ENCODE results near the gene C1QL4. TPM values are rescaled to one million over a fixed set of nuclear protein-coding genes. Genes with fewer than 3 reads are reported as not detected.

Gene C1QL4
- total and polyA plus RNA-seq, 9 of the 15 experiments (the other 6 are each of a cell fraction or from before 2014, with no cell fraction given), result 0.08 to 2.1 (median 0.31) TPM

DNA sequence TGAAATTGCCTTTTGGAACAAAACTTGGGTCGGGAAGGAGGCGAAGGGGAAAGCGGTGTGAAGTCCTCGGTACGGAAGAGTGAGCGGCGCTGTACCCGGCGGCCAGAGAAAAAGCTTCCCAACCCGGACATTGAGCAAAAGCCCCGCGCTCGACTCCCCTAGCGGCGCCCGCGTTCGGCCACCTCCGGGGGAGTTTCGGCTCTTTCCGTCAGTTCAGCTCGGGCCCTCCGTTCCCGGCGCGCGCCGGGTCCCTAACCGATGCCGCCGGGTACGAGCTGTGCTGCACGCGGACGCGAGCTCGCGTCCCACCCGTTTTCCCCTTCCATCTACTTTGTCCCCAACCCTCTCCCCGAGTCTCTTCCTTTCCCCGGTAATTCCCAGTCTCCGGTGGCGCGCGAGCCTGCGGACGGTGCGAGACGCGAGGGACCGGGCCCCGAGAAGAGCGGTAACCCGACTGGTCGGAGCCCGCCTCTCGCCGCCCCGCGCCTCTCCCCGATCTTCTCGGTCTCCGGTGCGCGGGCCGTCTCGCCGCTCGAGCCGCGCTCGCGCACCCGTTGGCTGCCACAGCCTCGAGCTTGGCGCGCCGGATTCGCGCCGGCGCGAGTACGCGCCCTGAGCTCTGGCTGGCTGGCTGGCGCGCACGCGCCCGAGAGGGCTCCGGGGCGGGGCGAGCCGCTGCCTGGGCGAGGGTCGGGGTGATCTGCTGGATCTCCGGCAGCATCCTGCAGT lies 29.8 kb upstream of the C1QL4 start (continued):
- TF ChIP-seq, protein P1, sequence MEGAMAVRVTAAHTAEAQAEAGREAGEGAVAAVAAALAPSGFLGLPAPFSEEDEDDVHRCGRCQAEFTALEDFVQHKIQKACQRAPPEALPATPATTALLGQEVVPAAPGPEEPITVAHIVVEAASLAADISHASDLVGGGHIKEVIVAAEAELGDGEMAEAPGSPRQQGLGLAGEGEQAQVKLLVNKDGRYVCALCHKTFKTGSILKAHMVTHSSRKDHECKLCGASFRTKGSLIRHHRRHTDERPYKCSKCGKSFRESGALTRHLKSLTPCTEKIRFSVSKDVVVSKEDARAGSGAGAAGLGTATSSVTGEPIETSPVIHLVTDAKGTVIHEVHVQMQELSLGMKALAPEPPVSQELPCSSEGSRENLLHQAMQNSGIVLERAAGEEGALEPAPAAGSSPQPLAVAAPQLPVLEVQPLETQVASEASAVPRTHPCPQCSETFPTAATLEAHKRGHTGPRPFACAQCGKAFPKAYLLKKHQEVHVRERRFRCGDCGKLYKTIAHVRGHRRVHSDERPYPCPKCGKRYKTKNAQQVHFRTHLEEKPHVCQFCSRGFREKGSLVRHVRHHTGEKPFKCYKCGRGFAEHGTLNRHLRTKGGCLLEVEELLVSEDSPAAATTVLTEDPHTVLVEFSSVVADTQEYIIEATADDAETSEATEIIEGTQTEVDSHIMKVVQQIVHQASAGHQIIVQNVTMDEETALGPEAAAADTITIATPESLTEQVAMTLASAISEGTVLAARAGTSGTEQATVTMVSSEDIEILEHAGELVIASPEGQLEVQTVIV (CRISPR knock-in tag; IDR thresholded peaks at IDR 0.05; ENCODE audit: borderline replicate concordance), result no peak
- TF ChIP-seq MIER1 (IDR thresholded peaks at IDR 0.05; ENCODE audit: low read depth), result no peak
- TF ChIP-seq STAT5B (CRISPR knock-in tag; IDR thresholded peaks at IDR 0.05), result no peak
- TF ChIP-seq PCBP1 (IDR thresholded peaks at IDR 0.05; ENCODE audit: low read depth, low read length, poor library complexity, severe bottlenecking), result no peak
- peak; percentile 33; the same call in 1 of the 2 replicates for TF ChIP-seq SOX6 (IDR thresholded peaks at IDR 0.05)
- no peak for TF ChIP-seq ZNF274 (IDR thresholded peaks at IDR 0.05; ENCODE audit: borderline replicate concordance, low read depth, low read length)
- TF ChIP-seq ZNF561 (CRISPR knock-in tag; conservative IDR thresholded peaks at IDR 0.05), result no peak
- peak; percentile 84 for TF ChIP-seq POLR2B (IDR thresholded peaks at IDR 0.05; ENCODE audit: low read depth, partially characterized antibody)
- TF ChIP-seq ZNF175 (CRISPR knock-in tag; IDR thresholded peaks at IDR 0.05; ENCODE audit: low read depth), result peak; percentile 82; the same call in 1 of the 2 replicates
- TF ChIP-seq, protein P2, sequence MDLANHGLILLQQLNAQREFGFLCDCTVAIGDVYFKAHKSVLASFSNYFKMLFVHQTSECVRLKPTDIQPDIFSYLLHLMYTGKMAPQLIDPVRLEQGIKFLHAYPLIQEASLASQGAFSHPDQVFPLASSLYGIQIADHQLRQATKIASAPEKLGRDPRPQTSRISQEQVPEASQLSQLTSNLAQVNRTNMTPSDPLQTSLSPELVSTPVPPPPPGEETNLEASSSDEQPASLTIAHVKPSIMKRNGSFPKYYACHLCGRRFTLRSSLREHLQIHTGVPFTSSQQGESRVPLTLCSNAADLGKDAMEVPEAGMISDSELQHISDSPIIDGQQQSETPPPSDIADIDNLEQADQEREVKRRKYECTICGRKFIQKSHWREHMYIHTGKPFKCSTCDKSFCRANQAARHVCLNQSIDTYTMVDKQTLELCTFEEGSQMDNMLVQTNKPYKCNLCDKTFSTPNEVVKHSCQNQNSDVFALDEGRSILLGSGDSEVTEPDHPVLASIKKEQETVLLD (IDR thresholded peaks at IDR 0.05), result no peak
- TF ChIP-seq, protein P3, sequence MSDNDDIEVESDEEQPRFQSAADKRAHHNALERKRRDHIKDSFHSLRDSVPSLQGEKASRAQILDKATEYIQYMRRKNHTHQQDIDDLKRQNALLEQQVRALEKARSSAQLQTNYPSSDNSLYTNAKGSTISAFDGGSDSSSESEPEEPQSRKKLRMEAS (CRISPR knock-in tag; IDR thresholded peaks at IDR 0.05), result peak; percentile 67
- no peak for TF ChIP-seq TAF7 (tag; IDR thresholded peaks at IDR 0.05)
- no peak for TF ChIP-seq ATF6 (CRISPR knock-in tag; IDR thresholded peaks at IDR 0.05)
- TF ChIP-seq, protein P4, sequence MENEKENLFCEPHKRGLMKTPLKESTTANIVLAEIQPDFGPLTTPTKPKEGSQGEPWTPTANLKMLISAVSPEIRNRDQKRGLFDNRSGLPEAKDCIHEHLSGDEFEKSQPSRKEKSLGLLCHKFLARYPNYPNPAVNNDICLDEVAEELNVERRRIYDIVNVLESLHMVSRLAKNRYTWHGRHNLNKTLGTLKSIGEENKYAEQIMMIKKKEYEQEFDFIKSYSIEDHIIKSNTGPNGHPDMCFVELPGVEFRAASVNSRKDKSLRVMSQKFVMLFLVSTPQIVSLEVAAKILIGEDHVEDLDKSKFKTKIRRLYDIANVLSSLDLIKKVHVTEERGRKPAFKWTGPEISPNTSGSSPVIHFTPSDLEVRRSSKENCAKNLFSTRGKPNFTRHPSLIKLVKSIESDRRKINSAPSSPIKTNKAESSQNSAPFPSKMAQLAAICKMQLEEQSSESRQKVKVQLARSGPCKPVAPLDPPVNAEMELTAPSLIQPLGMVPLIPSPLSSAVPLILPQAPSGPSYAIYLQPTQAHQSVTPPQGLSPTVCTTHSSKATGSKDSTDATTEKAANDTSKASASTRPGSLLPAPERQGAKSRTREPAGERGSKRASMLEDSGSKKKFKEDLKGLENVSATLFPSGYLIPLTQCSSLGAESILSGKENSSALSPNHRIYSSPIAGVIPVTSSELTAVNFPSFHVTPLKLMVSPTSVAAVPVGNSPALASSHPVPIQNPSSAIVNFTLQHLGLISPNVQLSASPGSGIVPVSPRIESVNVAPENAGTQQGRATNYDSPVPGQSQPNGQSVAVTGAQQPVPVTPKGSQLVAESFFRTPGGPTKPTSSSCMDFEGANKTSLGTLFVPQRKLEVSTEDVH (IDR thresholded peaks at IDR 0.05; ENCODE audit: low read depth, partially characterized antibody), result peak; percentile 74
- TF ChIP-seq, protein P5, sequence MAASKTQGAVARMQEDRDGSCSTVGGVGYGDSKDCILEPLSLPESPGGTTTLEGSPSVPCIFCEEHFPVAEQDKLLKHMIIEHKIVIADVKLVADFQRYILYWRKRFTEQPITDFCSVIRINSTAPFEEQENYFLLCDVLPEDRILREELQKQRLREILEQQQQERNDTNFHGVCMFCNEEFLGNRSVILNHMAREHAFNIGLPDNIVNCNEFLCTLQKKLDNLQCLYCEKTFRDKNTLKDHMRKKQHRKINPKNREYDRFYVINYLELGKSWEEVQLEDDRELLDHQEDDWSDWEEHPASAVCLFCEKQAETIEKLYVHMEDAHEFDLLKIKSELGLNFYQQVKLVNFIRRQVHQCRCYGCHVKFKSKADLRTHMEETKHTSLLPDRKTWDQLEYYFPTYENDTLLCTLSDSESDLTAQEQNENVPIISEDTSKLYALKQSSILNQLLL (CRISPR knock-in tag; IDR thresholded peaks at IDR 0.05; ENCODE audit: borderline replicate concordance), result no peak

Measured in K562 (cell line).